HG02610 (cell line): ENCODE data around the gene LMF1.
"Not testable (repeated sequence)": the region's sequence is repeated elsewhere in the genome, so short reads cannot be mapped to it uniquely, and the experiment has no call there.

Experiments
- ATAC-seq: cut with Tn5 transposase; IDR thresholded peaks from one replicate; pipeline ENCODE4 v1.9.1; 2021; ENCODE audit warnings: mild to moderate bottlenecking, moderate library complexity; ENCODE audit not compliant: unreplicated experiment

Gene LMF1

DNA sequence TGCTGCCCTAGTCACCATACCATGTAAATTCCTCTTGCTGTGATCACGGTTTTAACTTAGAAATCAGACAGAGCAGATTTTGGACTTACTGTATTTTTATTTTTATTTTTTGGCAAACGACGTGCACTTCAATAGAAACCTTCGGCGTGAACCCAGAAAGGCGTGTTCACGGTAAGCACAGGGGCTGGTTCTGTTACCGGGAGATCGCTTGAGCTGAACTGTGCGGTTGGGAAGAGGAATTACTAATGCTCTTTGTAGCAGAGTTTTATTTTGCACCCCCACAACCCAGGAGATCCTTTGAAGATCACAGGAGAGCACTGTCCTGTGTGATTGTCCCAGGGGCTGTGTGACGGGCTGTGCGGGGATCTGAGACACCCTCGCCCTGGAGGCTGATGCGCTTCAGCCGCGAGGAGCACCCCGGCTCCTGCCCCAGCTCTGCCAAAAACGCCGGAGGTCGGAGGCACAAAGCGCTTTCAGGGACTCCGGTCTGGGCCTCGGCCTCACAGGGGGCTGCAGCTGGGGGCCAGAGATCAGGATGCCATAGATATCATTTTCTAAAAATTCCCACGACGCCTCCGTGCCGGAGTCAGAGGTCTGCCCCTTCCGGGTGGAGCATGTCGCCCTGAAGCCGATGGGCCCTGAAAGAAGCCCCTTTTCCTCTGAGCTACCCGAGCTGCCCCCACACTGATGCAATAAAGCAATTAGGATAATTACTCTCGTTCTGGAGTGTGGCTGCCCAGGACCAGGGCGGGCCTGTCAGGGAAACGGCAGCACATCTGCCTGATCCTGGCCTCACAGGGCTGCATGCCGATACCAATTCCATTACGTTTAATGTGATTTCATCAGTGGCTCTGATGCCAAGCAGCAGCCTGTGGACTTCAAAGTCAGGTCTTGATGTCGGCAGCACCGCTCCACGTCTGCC, 71.8 kb downstream of the LMF1 start:
- no peak for ATAC-seq

DNA sequence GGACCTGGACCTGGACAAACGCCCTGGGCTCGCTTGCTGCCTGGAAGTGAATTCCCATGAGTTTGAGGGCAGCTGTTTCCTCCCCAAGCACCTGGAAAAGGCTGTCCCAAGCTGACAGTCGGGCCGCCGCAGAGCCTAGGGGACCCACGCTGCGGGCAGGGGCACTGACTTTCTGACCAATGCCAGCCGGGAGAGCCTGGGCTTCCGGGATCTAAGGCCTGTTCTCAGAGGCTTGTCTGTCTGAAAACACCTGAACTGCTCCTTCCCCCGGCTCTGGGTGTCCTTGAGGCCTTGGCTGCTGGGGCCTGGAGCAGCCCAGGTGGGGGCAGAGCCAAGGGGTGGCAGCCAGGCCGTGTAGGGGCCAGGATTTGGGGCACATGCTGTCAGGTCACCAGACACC, 72.6 kb downstream of the LMF1 start:
- ATAC-seq, result no peak

DNA sequence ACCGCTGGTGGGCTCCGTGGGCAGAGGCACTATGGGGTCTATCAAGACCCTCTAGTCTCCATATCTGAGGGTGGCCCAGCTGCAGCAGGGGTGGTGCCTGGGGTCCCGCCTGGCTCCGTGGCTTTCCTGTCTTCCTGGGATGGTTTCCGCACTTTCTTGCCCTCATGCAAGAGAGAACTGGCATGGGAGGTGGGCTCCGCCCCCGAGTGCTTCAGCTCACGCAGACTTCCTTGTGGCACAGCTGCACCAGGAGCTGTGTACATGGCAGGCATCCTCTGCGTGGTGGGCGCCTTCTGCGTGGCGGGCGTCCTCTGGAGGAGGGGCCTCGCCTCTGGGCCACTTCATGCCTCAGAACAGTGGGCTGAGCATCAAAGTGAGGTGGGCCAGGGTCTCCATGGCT, 73.1 kb downstream of the LMF1 start:
- ATAC-seq, result no peak

DNA sequence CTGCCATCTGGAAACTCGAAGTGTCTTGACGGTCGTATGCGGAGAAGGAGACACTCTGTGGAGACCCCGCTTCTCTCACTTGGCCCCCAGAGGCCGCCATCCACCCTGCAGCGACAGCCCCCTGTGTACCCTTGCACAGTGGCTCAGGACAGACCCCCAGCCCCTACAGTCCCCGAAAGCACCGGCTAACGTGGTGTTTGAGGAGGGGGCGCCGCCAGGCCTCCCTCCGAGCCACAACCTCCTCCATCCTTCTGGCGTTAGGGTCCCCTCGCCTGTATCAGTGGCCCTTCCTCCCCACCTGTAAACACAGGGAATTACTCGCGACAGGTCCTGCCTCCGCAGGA, 73.6 kb downstream of the LMF1 start:
- ATAC-seq, result no peak

DNA sequence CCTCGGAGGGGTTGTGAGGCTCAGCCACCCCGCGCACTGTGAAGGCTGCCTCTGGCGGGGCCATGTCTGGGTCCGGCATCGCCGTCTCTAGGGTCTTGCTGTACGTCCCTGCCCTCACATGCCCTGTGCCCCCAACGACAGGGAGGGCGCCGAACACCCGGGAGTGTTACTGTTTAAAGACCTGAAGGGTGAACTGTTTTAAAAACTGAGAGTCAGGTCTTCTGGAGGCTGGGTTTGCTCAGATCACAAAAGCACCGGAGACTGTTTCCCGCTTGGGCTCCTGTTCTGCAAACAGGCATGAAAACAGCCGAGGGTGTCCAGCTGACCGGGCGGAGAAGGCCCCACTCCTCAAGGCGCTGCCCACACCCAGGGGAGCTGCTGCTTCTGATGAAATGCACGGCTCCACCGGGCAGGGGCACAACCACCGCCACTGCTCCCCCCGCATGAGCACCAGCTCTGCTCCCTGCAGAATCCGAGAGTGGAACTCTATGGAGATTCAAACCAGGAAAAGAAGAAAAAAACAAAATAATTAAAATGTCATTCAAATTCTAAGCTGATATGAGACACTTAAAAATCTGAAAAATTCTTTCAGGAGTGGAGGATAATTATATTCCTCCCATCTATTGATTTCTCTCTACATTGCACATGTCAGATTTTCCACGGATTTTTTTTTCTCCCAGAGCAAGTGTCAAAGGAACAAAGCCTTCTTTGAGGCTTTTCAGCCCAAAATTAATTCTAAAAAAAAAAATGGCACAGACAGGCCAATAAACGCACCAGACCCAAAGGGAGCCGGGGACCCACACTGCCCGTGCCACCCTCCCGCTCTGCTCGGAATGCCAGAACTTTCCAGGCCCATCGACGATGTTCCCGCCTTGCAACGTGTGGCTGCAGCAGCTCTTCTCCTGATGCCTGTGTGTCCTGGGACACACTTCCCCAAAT, 74.3 kb downstream of the LMF1 start:
- ATAC-seq, result no peak

DNA sequence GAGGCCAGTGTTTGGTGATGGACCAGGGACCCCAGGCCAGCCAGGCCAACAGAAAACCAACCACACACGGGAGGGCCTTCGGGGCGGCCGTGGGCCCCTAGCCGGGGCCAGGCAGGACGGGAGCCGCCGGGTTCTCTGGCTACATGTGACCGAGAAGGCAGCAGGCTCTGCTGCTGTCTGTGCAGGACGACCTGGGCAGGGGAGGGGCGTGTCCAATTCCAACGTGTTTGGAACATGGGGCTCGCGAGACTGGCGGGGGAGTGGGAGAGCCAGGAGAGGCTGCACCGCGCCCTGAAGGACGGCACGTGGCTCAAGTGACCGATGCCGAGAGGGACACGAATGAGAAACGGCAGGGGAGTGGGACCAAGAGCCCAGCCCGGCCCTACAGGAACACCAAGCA, 75.4 kb downstream of the LMF1 start:
- ATAC-seq, result no peak

DNA sequence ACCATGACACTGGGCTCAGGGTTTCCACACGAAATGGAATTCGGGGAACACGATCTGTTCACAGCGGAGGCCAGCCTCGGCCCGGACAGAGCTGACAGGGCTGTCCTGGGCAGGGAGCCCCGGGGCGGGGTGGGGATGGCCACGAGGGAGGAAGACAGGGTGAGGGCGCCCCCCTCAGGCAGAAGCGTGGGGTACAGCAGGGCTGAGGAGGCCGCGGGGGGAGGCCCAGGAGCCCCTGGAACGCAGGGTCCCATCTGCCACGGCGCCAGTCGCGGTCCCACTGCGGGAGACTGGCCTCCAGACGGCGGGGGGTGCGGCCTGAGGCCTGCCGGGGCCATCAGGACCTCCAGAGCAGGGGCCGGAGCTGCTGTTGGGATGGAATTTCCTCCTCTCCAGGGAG, 75.9 kb downstream of the LMF1 start:
- ATAC-seq, result no peak

DNA sequence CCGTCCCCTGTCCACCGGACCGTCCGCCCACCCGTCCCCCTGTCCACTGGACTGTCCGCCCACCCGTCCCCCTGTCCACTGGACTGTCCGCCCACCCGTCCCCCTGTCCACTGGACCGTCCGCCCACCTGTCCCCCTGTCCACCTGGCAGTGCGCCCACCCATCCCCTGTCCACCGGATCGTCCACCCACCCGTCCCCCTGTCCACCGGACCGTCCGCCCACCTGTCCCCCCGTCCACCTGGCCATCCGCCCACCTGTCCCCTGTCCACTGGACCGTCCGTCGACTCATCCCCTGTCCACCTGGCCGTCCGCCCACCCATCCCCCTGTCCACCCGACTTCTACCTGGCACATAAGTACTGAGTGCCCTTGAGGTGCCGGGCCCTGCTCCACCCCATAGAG, 76.6 kb downstream of the LMF1 start:
- no peak for ATAC-seq

DNA sequence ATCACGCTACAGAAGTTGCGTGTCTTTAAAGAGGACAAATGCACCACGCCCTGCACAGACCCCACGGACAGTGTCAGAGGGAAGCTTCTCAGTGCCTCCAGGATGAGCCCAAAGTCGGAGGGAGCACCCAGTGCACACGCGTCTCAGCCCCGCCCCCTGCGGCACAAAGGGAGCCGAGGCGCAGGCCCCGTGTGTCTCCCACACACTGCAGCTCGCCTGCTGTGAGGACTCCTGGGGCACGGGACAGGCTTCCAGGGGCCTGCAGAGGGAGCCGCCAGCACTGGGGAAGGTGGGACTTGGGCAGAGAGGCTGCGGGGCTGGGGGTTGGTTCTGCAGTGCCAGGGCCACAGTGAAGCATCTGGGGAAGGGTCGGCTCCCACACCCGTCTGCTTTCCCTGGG, 77.4 kb downstream of the LMF1 start:
- ATAC-seq, result no peak

DNA sequence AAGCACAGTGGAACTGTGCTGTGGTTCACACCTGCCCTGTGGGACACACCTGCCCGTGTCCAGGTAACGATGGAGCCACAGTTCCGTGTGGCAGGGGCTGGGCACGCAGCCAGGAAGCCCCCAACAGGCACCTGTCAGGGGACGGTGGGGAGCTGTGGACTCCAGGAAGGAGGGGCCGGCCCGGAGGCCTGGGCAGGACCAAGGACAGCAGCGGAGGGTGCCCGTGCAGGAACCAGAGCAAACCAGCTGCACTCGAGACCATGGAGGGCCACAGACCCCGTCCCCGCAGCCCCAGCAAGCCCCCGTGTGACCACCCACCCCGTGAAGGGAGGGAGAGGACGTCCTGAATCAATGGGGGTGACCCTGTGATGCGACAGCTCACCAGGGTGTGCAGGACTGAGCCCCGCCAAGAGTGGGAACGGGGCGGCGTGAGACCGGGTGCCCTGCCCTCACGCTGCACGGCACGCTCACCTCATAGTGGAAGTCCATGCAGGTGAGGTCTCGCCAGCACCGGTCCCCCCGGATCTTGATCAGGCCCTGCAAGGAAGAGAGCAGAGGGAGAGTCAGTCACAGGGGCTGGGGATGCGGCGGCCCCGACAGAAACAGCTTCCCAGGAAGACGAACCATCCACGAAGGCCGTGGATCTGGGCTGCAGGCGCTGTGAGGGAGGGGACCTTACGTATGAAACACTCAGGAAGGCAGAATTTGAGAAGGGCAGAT, 78.1 kb downstream of the LMF1 start:
- ATAC-seq, result no peak

DNA sequence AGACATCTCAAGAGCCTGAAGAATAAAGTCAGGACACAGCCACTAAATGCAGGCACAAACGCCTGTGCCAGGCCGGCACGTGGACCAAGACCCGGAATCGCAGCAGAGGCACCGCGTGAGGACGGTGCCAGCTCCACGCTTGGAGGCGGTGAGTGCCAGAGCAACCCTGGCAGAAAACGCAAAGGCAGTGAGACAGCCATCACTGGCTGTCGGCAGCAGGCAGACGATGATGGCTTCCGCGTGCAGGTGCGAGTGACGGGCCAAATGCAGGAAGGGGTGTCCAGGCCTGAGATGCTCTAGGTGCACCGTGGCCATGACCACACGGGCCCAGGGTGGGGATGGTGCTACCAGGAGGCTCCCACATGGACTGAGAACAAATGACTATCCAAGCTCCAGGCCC, 78.8 kb downstream of the LMF1 start:
- ATAC-seq, result no peak

DNA sequence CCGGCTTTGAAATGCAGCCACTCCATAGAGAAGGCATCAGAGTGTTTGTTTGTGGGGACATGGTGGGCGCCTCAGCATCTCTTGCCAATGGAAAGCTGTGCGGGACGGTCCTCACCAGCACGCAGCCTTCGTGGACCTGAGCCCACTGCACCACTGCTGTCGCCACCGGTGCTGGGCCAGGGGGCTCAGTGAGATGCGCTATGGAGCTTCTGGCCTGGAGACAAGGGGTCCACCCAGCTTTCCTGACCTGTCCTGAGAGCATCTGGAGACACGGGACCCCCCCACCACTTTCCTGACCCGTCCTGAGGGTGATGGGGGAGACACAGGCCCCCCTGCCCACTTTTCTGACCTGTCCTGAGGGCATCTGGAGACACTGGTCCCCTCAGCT, 79.4 kb downstream of the LMF1 start:
- ATAC-seq, result no peak

DNA sequence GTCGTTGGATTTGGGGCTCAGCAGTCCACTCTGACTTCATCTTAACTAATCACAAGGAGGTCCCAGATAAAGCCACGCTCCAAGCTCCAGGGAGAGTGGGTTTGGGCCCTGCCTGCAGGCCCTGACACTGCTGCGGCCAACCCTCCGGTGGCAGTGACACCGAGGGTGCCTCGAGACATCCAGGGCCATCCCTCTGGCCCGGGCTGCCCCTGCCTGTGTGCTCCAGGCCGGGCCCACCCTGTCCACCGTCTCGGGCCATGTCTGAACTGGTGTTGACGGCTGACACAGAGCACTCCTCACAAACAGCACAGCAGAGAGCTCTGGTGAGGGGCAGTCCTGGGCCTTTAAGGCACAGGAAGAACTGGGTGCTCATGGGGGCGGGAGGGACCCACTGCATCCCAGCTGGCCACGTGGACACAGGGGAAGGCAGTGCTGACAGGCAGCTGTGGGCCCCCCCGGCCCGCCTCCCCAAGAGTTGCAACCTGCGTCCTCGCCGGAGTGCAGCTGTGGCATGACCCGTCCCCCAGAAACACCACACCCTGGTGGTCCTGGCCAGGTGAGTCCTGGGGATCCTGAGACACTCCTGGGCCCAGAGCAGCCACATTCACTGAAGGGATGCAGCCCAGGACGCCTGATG, 80.0 kb downstream of the LMF1 start:
- ATAC-seq, result no peak

DNA sequence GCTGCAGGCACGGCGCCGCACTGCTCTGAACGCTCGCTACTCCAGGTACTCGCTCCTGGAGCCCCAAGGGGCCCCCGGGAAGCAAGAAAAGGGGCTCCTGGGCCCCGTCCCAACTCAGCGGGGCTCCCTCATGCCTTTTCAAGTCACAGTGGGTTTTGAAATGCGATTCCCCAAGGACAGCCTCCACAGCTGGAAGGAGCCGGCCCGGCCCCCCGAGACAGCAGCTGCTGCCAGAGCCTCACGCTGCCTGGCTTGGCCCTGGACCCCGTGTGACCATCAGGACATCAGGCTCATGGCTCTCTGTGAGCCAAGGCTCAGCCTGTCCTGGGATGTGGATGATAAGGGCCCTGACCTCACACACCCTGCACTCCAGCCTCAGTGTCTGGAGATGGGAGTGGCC, 80.6 kb downstream of the LMF1 start:
- no peak for ATAC-seq

DNA sequence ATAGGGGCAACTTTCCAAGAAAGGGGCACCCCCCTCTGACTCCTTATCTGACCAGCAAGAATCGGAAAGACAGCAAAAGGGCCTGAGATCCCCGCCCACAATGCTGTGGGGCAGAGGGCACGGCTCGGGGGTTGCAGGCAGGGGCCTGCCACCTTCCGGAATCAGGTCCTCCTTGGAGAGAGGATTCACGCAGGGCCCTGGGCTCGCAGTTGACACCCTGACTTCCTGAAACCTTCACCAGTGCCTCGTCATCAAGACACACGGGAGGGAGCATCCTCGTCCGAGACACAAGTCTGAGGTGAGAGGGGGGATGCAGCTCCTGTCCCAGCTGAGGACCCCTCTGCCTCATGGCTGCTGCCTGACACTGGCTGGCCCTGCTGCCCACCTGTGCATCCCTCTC, 81.2 kb downstream of the LMF1 start:
- ATAC-seq, result no peak

DNA sequence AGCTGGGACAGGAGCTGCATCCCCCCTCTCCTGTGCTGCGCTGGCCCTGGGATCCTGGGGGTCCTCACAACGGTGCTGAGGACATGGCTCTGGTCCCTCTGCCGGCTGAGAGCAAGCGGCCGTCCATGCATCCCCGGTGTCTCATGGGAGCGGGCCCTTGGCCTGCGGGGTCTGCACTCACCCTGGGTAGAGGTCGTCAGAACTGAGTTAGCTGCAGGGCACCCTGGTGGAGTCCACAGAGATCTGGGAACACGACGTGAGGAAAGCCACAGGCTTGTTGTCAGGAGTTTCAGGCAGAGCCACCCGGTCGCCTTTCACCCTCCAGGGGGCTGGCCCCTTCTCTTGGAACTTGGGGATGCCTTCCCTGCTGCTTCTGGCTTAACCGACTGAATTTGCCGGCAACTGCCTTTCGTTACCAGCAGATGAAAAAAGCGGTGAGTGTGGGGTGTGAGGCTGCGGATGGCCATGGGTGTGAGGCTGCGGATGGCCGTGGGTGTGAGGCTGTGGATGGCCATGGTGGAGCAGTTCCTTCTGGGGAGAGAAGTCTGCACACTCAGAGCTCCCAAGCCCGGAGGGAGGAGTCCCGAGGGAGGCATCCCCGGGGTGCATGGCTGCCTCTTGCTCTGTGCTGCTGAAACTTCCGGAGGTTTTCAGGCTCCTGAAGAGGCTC, 81.7 kb downstream of the LMF1 start:
- no peak for ATAC-seq

DNA sequence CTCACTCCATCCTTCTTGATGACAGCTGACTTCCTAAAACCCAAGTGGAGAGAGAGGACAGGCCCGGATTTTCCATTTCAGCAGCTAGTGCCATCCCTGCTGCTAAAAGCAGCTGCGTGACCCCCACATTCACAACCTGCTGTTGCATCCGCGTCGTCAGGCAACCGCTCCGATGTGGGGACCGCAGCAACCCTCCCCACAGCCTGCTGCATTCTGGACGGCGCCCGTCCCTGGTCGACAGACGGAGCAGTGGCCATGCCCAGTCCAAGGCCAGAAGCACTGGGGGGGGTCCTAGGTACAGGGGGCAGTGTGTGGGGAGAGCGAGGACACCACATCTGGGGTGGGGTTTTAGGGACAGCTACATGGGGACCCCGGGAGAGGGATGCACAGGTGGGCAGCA, 82.3 kb downstream of the LMF1 start:
- ATAC-seq, result not testable (repeated sequence)

DNA sequence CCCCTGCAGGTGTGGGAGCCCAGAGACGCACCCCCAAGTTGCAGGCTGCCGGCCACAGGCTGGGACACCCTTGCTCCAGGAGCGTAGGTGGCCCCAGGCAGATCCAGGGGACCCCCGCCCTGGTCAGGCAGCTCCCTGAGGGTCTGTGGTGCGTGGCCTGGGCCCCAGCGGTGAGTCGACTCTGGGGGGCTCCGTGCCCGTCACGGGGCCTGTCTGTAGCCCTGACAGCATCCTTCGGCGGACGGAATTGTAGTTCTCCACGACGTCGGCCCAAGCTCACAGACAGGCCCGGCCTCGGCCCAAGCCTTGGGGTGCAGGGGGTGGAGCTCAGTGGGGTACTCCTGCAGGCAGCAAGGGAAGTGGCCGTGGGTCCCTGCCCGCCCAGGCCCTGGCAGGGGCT, 82.9 kb downstream of the LMF1 start:
- ATAC-seq, result no peak

DNA sequence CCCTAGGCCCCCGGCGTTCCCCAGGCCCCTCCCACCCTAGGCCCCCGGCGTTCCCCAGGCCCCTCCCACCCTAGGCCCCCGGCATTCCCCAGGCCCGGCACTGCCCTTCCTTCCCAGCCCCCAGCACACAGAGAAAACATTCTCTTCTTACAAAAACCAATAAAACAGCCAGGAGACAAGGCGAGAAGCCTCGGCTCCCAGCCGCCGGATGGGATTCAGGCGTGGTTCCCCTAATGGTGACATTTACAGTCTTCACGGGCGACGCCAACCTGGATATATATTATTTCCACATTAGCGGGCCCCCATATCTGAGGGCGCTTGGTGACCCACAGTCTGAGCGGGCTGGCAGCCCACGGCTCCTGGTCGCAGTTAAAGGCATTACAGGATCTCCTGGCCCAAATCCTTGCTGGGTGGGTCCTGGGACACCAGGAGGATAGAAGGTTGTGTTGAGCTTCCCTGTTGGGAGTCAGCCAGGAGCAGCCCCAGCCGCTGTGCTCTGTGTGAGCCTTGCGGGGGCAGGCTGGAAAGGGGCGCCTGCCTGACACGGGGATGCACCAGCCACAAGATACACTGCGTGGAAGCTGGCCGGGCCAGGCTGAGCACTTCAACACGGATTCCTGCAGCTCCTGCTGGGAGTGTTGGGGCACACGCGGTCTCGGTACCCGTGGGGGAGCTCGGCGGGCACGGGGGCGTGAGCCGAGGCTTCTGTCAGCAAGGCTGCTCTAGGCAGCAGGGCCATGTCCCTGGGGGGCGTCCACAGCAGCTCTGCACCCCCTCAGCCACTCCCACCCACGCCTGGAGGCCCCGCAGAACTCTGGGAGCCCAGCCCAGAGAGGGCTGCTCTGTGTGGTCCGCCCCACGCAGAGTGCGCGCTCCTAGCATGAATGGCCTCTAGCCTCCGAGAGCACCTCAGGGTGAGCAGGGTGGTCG, 83.7 kb downstream of the LMF1 start:
- ATAC-seq, result no peak
